H1 (cell line): ENCODE measurements around the gene SLC2A4.
A peak's percentile ranks its signal among the peaks of the same experiment; 100 is the strongest.

Experiments used
- BACH1 ChIP-seq: IDR thresholded peaks from 2 replicates; pipeline ENCODE4 v1.6.1; 2012; ENCODE audit warnings: low read length, improper control_type of control experiment
- CEBPB ChIP-seq: IDR thresholded peaks from 2 replicates; pipeline ENCODE4 v1.6.1; 2012; ENCODE audit warnings: low read depth, low read length
- EGR1 ChIP-seq: IDR thresholded peaks from 2 replicates; pipeline ENCODE4 v1.6.1; 2011; ENCODE audit warnings: low read depth, low read length, borderline replicate concordance
- EZH2 ChIP-seq: fragments of 200-600 bp; sonication (generic); IDR thresholded peaks from 2 replicates; pipeline ENCODE4 v1.7.1; 2012; ENCODE audit warnings: low read depth, mild to moderate bottlenecking, moderate library complexity, low read length, inconsistent platforms; ENCODE audit not compliant: severe bottlenecking
- GTF2F1 ChIP-seq: IDR thresholded peaks from 2 replicates; pipeline ENCODE4 v1.6.1; 2012; ENCODE audit warnings: low read depth, low read length, improper control_type of control experiment, borderline replicate concordance
- POLR2A ChIP-seq, 2 experiments: IDR thresholded peaks; 1 replicate in 1 of 2; 2 replicates in 1 of 2; pipeline ENCODE4 v1.6.1; 2011; ENCODE audit warnings: low read depth in 2 of 2, low read length in 2 of 2, mild to moderate bottlenecking in 2 of 2; ENCODE audit errors: control extremely low read depth in 1 of 2
- POLR2AphosphoS5 ChIP-seq: IDR thresholded peaks from 2 replicates; pipeline ENCODE4 v1.6.1; 2011; ENCODE audit warnings: low read depth, low read length
- SIN3A ChIP-seq, 2 experiments: IDR thresholded peaks in 1 of 2; conservative IDR thresholded peaks in 1 of 2; 2 replicates each; pipeline ENCODE4 v1.6.1; 2011 to 2012; ENCODE audit warnings: low read length in 2 of 2, improper control_type of control experiment in 1 of 2, low read depth in 1 of 2, mild to moderate bottlenecking in 1 of 2
- SP1 ChIP-seq: IDR thresholded peaks from 2 replicates; pipeline ENCODE4 v1.6.1; 2011; ENCODE audit warnings: low read depth, low read length
- TEAD4 ChIP-seq: IDR thresholded peaks from 2 replicates; pipeline ENCODE4 v1.6.1; 2012; ENCODE audit warnings: low read depth, low read length, inconsistent platforms, mixed read lengths
- YY1 ChIP-seq: IDR thresholded peaks from 2 replicates; pipeline ENCODE4 v1.6.1; 2011; ENCODE audit warnings: low read depth, mild to moderate bottlenecking, low read length
- TF ChIP-seq, protein P1 (sequence below), 3 experiments: IDR thresholded peaks; 1 replicate in 2 of 3; 2 replicates in 1 of 3; pipeline versions ENCODE4 v1.5.1 to v1.6.1; 2011; ENCODE audit warnings: low read length in 3 of 3, mild to moderate bottlenecking in 3 of 3, inconsistent platforms in 2 of 3, low read depth in 1 of 3, moderate library complexity in 1 of 3; ENCODE audit not compliant: insufficient read depth in 1 of 3; ENCODE audit errors: control extremely low read depth in 1 of 3
- TF ChIP-seq, protein P2 (sequence below): IDR thresholded peaks from 2 replicates; pipeline ENCODE4 v1.6.1; 2011; ENCODE audit warnings: low read depth, mild to moderate bottlenecking, low read length; ENCODE audit not compliant: insufficient read depth
- TF ChIP-seq, protein P3 (sequence below): IDR thresholded peaks from 2 replicates; pipeline ENCODE4 v1.6.1; 2012; ENCODE audit warnings: inconsistent platforms

GRCh38 chr17:7241090-7241733, 40.3 kb upstream of the SLC2A4 start:
- TF ChIP-seq, protein P1, sequence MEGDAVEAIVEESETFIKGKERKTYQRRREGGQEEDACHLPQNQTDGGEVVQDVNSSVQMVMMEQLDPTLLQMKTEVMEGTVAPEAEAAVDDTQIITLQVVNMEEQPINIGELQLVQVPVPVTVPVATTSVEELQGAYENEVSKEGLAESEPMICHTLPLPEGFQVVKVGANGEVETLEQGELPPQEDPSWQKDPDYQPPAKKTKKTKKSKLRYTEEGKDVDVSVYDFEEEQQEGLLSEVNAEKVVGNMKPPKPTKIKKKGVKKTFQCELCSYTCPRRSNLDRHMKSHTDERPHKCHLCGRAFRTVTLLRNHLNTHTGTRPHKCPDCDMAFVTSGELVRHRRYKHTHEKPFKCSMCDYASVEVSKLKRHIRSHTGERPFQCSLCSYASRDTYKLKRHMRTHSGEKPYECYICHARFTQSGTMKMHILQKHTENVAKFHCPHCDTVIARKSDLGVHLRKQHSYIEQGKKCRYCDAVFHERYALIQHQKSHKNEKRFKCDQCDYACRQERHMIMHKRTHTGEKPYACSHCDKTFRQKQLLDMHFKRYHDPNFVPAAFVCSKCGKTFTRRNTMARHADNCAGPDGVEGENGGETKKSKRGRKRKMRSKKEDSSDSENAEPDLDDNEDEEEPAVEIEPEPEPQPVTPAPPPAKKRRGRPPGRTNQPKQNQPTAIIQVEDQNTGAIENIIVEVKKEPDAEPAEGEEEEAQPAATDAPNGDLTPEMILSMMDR (IDR thresholded peaks at IDR 0.05; ENCODE audit: control extremely low read depth in 1 of 3, insufficient read depth in 1 of 3, low read depth in 1 of 3, low read length in 3 of 3) = no peak
- TF ChIP-seq BACH1 = no peak
- TF ChIP-seq SP1 = no peak
- TF ChIP-seq TEAD4 = no peak
- TF ChIP-seq, protein P2, sequence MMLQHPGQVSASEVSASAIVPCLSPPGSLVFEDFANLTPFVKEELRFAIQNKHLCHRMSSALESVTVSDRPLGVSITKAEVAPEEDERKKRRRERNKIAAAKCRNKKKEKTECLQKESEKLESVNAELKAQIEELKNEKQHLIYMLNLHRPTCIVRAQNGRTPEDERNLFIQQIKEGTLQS = no peak
- TF ChIP-seq POLR2A (IDR thresholded peaks at IDR 0.05; ENCODE audit: control extremely low read depth in 1 of 2, low read depth in 2 of 2, low read length in 2 of 2) = 0 out of 3 replicates have a peak, but pooled peaks of 1 of the 2 experiments have one; percentile 64
- no peak for TF ChIP-seq SIN3A (conservative IDR thresholded peaks at IDR 0.05 in 1 of 2, IDR thresholded peaks at IDR 0.05 in 1 of 2; ENCODE audit: low read depth in 1 of 2, low read length in 2 of 2)
- no peak; the same call in 1 of the 2 replicates for TF ChIP-seq POLR2AphosphoS5
- no peak for TF ChIP-seq EGR1
- TF ChIP-seq EZH2 = no peak
- TF ChIP-seq CEBPB = no peak
- no peak for TF ChIP-seq YY1
- TF ChIP-seq, protein P3, sequence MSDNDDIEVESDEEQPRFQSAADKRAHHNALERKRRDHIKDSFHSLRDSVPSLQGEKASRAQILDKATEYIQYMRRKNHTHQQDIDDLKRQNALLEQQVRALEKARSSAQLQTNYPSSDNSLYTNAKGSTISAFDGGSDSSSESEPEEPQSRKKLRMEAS = no peak
- no peak for TF ChIP-seq GTF2F1
